GM12864 (cell line): ENCODE results near the gene NPIPB2.

ENCODE experiments used
- DNase-seq: peaks from one replicate; pipeline ENCODE4 v3.0.0-alpha.2; 2011; ENCODE audit warnings: low read depth
- H3K4me3 ChIP-seq: 2 replicates; pipeline ENCODE4 v1.5.1; 2011; ENCODE audit warnings: mild to moderate bottlenecking, low read depth, low read length, control low read depth
- CTCF ChIP-seq: IDR thresholded peaks from 2 replicates; pipeline ENCODE4 v1.5.1; 2011; ENCODE audit warnings: low read depth, mild to moderate bottlenecking, moderate library complexity, low read length, control low read depth, inconsistent platforms; ENCODE audit errors: missing control alignments

Gene NPIPB2

GRCh38 chr16:11893571-11893970, 48.3 kb downstream of the NPIPB2 start:
- no peak for TF ChIP-seq CTCF
- DNase-seq, result no peak

GRCh38 chr16:11892761-11893160, 49.1 kb downstream of the NPIPB2 start:
- TF ChIP-seq CTCF, result no peak
- DNase-seq, result no peak
- H3K4me3 ChIP-seq, result no peak overlapping the region

More at GRCh38 chr16:11893571-11893970, 48.3 kb downstream of the NPIPB2 start:
- H3K4me3 ChIP-seq, result no peak overlapping the region

GRCh38 chr16:11890231-11890965, 51.4 kb downstream of the NPIPB2 start:
- H3K4me3 ChIP-seq, result no peak overlapping the region
- no peak for TF ChIP-seq CTCF
- DNase-seq, result no peak

- DNase-seq, result no peak
- H3K4me3 ChIP-seq, result no peak overlapping the region
- TF ChIP-seq CTCF, result no peak
Measured at GRCh38 chr16:11886881-11887280, 55.0 kb downstream of the NPIPB2 start.

- no peak for DNase-seq
- TF ChIP-seq CTCF, result no peak
- H3K4me3 ChIP-seq, result no peak overlapping the region
Measured at GRCh38 chr16:11884035-11884434, 57.8 kb downstream of the NPIPB2 start.

- H3K4me3 ChIP-seq, result no peak overlapping the region
- no peak for TF ChIP-seq CTCF
- DNase-seq, result no peak
Measured at GRCh38 chr16:11880007-11880406, 61.8 kb downstream of the NPIPB2 start.

GRCh38 chr16:11877374-11877773, 64.5 kb downstream of the NPIPB2 start:
- no peak for DNase-seq
- no peak for TF ChIP-seq CTCF
- H3K4me3 ChIP-seq, result no peak overlapping the region
